ENCODE results near the gene PTPRM. TPM values are rescaled to one million over a fixed set of nuclear protein-coding genes. Genes with fewer than 3 reads are reported as not detected.

The PTPRM gene
- polyA plus RNA-seq, 1 donor from 2014 or later, result 126 TPM

GRCh38 chr18:8368512-8369217 is 801.5 kb downstream of the PTPRM start:
- H3K79me2 ChIP-seq (replicated peaks; ENCODE audit: insufficient read depth, low read length), result no peaks in the 10 kb centered on the region
- no peak overlapping the region for H3K27ac ChIP-seq (ENCODE audit: low read length)
- no peak overlapping the region for H3K4me2 ChIP-seq (ENCODE audit: low read length)
- H3K27me3 ChIP-seq (ENCODE audit: insufficient read depth, low read depth, low read length), result peaks cover 13% of the 10 kb centered on the region
- no peaks in the 10 kb centered on the region for H3K9me3 ChIP-seq (ENCODE audit: low read length)
- H4K20me1 ChIP-seq (ENCODE audit: insufficient read depth), result no peaks in the 10 kb centered on the region
- H3F3A ChIP-seq (ENCODE audit: insufficient read depth, low read length, poor library complexity, severe bottlenecking), result no peaks in the 10 kb centered on the region
- no peak overlapping the region for H2AFZ ChIP-seq (ENCODE audit: low read depth, low read length)
- no peak overlapping the region for H3K4me3 ChIP-seq (ENCODE audit: low read length)
- H3K9ac ChIP-seq (ENCODE audit: low read length), result no peak overlapping the region
- no peaks in the 10 kb centered on the region for H3K36me3 ChIP-seq (ENCODE audit: insufficient read depth, low read length)
- no peaks in the 10 kb centered on the region for H3K9me2 ChIP-seq (ENCODE audit: insufficient read depth, low read length)
- TF ChIP-seq MXI1 (conservative IDR thresholded peaks at IDR 0.05; ENCODE audit: poor library complexity, severe bottlenecking), result no peak

GRCh38 chr18:8373486-8373885 is 806.4 kb downstream of the PTPRM start:
- Histone ChIP-seq H3K36me3 (ENCODE audit: insufficient read depth, low read length) (no peaks in the 10 kb centered on the region), H3F3A (ENCODE audit: insufficient read depth, low read length, poor library complexity, severe bottlenecking) (no peaks in the 10 kb centered on the region), H3K4me3 (ENCODE audit: low read length) (no peak overlapping the region), H2AFZ (ENCODE audit: low read depth, low read length) (no peak overlapping the region), H3K9me2 (ENCODE audit: insufficient read depth, low read length) (no peaks in the 10 kb centered on the region), H3K4me2 (ENCODE audit: low read length) (no peak overlapping the region), H3K9me3 (ENCODE audit: low read length) (no peaks in the 10 kb centered on the region), H4K20me1 (ENCODE audit: insufficient read depth) (no peaks in the 10 kb centered on the region), H3K9ac (ENCODE audit: low read length) (no peak overlapping the region), H3K27me3 (ENCODE audit: insufficient read depth, low read depth, low read length) (no peaks in the 10 kb centered on the region), H3K27ac (ENCODE audit: low read length) (no peak overlapping the region), H3K79me2 (replicated peaks; ENCODE audit: insufficient read depth, low read length) (no peaks in the 10 kb centered on the region)
- no peak for TF ChIP-seq CTCF (IDR thresholded peaks at IDR 0.05; ENCODE audit: poor library complexity, severe bottlenecking)

- Histone ChIP-seq H4K20me1 (ENCODE audit: insufficient read depth) (no peaks in the 10 kb centered on the region), H3K4me2 (ENCODE audit: low read length) (no peak overlapping the region), H3K4me3 (ENCODE audit: low read length) (no peak overlapping the region), H3K27me3 (ENCODE audit: insufficient read depth, low read depth, low read length) (no peaks in the 10 kb centered on the region), H3F3A (ENCODE audit: insufficient read depth, low read length, poor library complexity, severe bottlenecking) (no peaks in the 10 kb centered on the region), H3K9ac (ENCODE audit: low read length) (no peak overlapping the region), H3K27ac (ENCODE audit: low read length) (no peak overlapping the region), H3K79me2 (replicated peaks; ENCODE audit: insufficient read depth, low read length) (no peaks in the 10 kb centered on the region), H3K9me2 (ENCODE audit: insufficient read depth, low read length) (no peaks in the 10 kb centered on the region), H3K9me3 (ENCODE audit: low read length) (no peaks in the 10 kb centered on the region), H3K36me3 (ENCODE audit: insufficient read depth, low read length) (no peaks in the 10 kb centered on the region), H2AFZ (ENCODE audit: low read depth, low read length) (no peak overlapping the region)
- TF ChIP-seq EZH2 (IDR thresholded peaks at IDR 0.05; ENCODE audit: borderline replicate concordance, insufficient read depth, low read length, poor library complexity, severe bottlenecking) (no peak), POLR2AphosphoS5 (IDR thresholded peaks at IDR 0.05) (no peak), EP300 (conservative IDR thresholded peaks at IDR 0.05; ENCODE audit: poor library complexity, severe bottlenecking) (no peak), TAF1 (IDR thresholded peaks at IDR 0.05; ENCODE audit: low read depth) (no peak), MXI1 (conservative IDR thresholded peaks at IDR 0.05; ENCODE audit: poor library complexity, severe bottlenecking) (no peak), RAD21 (conservative IDR thresholded peaks at IDR 0.05) (no peak), CTCF (IDR thresholded peaks at IDR 0.05; ENCODE audit: poor library complexity, severe bottlenecking) (no peak), SMC3 (conservative IDR thresholded peaks at IDR 0.05; ENCODE audit: poor library complexity) (no peak), REST (IDR thresholded peaks at IDR 0.05; ENCODE audit: borderline replicate concordance) (no peak)
These were observed 807.6 kb downstream of the PTPRM start for GRCh38 chr18:8374676-8375075.
